HG03064 (cell line): ENCODE data around the gene BRCA1.

Experiments
- ATAC-seq: cut with Tn5 transposase; IDR thresholded peaks from one replicate; pipeline ENCODE4 v1.9.1; 2021; ENCODE audit warnings: low read depth; ENCODE audit not compliant: unreplicated experiment

The BRCA1 gene

DNA sequence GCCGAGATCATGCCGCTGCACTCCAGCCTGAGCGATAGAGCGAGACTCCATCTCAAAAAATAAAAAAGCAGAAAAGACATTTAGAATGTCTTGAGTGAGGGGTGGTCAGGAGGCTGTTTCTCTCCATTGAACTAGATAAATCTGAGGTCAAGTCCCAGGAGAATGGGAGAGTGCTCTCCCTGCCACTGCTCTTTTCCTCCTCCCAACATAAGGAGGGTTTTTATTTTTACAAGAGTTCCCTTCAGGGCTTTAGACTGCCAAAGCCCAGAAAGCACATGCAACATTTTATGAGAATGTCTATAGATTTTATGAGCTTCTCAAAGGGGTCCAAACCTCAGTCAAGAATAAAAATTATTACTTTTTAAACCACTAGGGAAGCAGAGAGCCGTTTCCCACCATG, 98.6 kb downstream of the BRCA1 start:
- ATAC-seq = no peak

DNA sequence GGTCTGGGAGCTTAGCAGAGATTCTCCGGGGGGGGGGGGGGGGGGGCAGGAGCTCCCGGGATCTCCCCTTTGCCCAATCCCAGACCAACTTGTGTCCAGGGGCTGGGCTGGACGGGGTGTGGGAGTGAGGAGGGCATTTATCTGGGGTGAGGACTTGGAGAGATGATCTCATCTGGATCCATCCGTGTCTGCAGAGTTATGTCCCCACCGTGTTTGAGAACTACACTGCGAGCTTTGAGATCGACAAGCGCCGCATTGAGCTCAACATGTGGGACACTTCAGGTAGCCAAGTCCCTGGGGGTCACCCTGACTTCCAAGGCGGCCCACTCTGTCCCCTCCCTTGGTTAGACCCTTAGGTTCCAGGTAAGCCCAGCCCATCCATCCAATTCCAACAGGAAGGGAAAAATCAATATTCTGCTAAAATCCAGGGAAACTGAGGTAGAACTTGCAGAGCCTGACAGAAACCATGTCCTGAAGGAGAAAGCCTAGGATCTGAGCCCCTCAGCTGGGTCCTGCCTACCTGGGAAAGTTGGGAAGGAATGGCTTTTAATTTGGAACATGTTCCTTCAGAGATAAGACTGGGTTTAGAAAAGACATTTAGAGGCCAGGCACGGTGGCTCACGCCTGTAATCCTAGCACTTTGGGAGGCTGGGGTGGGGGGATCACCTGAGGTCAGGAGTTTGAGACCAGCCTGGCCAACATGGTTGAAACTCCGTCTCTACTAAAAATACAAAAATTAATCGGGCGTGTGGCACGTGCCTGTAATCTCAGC, 99.2 kb downstream of the BRCA1 start:
- no peak for ATAC-seq

DNA sequence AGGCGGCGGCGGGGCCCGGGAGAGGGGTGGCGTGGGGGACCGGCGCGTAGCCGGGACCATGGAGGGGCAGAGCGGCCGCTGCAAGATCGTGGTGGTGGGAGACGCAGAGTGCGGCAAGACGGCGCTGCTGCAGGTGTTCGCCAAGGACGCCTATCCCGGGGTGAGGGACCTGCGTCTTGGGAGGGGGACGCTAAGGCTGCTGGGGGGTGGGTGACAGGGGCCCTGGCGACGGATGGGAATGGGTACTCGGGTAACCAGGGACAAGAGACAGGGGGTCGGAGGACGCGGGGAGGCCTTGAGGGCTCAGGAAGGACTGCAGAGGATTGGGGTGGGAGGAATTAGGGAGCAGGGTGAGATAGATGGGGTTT, 99.9 kb downstream of the BRCA1 start:
- ATAC-seq = no peak

DNA sequence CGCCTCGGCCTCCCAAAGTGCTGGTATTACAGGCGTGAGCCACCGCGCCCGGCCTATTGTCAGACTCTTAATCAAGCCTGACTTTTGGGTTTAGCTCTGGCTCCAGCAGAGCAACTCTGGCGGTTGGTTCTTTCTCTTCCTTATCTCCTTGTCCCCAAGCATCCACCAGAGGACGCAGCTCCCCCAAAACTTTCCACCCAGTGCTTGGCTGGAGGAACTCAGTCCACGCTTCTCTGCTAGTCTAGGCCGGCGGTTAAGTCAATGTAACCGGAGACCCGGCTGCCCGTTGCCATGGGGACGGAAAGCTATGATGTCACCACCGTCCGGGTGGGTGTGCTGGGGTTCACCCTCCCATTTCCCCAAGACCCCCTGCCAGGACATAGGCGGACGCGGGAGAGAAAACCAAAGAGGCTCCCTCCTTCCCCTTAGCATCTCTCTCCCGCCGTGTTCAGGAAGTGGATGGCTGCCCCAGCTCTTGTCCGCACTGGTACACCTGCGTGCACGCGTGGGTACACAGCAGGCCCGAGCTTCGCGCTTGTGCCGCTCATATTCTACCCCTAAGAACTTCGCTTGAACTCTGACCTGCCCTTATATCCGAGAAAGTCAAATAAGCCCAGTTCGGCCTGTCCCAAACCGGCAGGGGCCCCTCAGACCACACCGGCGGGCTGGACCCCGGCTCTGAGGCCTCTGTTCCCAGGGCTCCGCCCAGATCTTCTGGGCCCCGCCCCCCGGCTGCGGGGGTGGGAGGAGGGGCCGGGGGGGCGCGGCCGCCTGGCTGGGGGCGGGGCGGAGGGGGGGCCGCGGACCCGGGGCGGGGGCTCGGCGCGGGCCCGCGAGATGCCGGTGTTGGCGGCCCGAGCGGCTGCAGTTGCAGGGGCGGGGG, 100.5 kb downstream of the BRCA1 start, which contains the start of gene RND2:
RND2 (plus strand) TSS at position 825 of the 883 bp plus-strand sequence. CDS start 117 bp downstream, outside the sequence.
- no peak for ATAC-seq

DNA sequence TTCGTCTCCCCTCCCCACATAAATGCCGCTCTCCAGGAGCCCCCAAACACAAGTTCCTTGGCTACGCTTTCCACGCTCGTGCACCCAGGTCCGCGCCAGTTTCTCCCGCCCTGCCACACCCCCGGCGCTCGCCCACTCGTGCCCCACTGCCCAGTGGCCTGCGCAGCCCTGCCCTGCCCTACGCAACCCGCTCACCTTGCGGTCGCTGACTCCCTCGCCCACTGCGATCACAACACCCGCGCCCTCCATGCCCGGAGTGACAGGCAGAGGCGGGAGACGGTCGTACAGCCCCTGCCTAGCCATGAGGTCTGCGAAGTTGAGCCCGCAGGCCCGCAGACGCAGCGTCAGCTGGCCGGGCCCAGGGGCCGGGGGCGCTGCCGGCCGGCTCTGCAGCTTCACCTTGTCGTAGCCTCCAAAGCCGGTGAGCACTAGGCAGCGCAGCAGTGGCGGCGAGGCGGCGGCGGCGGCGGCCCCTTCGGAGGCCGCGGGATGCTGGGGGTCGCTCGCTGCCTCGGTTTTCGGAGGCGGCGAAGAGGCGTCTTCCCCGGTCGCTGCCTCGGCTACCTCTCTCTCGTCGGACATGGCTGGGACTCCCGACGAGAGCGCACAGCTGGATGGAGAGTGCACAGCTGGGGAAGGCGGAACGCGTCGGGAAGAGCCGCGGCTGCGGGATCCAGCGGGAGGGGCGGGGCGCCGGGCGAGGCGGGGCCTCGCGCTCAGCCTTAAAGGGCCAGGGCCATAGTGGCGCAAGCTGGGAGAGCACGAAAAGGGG, 103.2 kb downstream of the BRCA1 start, which contains the start of gene VAT1:
VAT1 (minus strand) TSS at position 645 of the 772 bp plus-strand sequence; CDS start at position 582, 63 bp downstream.
- ATAC-seq = no peak

DNA sequence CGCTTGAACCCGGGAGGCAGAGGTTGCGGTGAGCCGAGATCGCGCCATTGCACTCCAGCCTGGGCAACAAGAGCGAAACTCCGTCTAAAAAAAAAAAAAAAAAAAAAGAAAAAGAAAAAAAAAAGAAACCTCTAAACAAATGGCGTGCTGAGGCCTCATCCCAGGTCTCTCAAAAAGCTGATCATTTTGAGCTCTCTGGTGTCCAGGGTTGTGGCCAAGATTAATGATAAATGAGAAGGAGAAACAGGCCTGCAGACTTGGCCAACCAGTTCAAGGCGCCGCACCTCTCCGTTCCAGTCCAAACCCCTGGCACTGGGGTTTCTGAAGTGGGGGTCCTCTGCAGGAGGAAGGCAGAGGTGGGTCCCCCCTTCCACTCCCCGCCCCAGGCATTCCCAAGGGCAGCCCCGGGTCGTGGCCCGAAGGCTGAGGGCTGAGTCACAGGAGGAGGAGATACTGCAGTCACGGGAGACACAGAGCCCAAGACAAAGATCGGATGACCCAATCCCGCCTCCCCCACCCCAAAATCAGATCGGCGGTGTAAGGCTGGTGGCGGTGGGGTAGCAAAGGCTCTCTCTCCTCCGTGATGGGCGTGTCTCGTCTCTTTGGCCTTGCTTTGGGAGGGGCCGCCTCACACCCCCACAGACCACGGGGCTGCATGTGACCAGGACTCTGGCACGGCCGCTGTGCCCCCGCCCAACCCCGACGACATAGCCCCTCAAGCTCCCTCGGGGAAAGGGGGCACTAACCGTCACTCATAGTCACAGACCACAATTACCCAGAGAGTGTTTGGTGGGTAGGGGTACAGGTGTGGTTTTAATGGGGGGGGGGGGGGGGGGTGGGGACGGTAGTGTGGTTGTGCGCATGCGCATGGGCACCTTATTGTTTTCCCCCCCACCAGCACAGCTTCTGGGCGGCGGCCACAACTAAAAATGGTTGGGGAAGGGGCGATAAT, 104.1 kb downstream of the BRCA1 start:
- ATAC-seq = no peak

DNA sequence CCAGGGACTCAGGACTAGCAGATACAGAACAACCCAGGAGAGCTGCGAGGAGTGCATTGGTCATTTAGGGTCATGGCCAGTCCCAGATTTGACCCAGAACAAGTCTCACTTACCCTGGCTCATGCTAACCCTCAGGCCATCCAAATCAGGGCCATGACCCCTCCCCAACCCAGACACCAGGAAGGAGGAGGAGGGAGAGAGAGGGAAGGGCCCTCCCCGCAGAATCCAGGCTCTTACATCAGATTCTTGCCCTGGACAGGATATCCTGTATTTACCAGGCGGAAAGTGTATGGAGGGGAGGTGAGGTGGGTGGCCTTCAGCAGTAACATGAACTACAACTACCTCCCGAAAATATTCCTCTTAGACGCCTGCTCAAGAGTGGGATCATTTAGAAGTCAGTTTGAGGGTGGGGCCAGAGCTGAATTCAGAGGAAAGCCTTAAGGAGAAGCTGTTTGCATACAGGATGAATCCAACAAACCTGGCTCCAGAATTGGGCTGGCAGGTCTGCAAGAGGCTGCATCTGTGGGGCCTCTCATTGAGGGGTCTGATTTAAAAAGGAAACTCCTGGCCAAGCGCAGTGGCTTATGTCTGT, 105.0 kb downstream of the BRCA1 start:
- ATAC-seq = no peak

DNA sequence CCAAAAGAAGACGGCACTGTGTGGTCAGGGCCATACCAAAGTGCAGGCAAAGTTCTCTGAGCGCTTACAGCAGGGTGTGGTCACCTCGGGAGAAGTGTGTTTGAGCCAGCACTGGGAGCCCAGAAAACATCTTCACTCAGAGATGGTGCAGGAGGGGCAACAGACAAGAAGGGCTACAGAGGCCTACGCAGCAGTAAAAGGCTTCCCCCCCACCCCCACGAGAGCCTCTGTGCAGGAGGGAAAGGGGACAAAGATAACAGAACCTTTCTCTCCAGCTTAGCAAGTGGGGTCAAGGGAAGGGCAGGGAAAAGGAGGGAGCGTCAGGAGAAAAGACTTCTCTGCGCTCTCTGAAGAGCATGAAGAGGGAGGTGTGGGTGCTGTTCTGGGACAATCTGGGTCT, 105.7 kb downstream of the BRCA1 start:
- ATAC-seq = no peak

DNA sequence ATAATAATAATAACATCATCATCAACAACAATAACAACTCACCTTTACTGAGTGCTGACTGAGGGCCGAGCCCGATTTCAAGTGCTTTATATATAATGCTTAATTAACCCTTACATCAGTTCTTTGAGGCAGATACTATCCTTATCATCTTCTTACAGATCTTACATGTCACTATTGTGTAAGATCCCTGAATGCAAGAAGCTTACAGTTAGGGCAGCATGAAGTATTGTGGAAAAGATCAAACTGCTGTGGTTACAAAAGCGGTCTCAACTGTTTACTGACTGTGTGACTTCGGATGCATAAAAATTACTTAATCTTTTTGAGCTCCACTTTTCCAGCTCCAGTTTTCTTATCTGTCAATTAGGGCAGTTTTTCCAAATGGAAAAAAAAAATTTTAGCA, 106.2 kb downstream of the BRCA1 start:
- no peak for ATAC-seq

DNA sequence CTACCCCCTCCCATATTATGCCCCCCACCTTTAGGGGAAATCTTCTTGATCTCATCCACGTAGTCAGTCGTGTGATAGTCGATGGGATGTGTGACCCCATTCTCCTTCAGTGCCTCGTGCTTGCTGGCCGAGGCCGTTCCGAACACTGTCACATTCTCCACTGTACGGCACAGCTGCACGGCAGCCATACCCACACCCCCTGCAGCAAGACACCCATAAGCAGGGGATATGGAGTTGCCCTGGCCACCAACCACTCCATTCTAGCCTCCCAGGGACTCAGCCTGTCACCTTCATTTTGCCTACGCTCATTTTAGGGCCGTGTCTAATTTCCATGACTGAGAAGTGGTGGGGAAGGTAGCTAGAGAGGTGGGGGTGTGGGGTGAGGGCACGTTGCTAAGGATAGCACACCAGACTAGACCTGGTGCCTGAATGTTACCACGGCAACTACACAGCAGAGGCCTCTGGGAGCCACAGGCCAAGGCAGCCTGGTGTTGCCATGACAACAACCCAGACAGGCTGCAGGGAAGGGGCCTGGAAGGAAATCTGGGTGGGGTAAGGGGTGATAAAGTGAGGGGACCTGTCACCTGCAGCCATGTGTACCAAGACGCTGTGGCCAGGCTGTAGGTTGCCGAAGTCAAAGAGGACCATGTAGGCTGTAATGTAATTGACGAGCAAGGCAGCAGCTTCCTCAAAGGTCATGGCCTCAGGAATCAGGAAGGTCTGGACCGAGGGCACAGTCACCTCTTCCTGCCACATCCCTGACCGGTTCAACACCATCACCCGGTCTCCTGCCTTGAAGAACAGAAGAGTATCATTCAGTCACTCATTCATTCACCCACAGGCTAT, 106.9 kb downstream of the BRCA1 start:
- no peak for ATAC-seq

DNA sequence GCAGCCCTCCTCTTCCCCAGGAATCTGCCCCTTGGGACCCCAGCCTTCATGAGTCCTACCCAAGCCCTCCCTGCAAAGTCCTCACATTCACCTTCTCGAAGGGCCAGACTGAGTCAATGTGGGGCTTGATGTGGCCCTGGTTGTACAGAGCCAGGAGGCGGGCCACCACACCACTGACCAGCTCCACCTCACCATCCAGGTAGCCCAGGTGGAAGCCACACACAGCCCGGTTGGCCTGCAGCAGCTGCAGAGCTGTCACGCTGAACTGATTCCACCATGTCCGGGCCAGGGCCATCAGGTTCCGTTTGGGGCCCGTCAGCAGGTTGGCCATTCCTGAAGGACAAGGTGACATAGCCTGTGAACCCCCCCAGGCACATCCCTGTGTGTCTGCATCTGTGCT, 108.9 kb downstream of the BRCA1 start:
- ATAC-seq = no peak

DNA sequence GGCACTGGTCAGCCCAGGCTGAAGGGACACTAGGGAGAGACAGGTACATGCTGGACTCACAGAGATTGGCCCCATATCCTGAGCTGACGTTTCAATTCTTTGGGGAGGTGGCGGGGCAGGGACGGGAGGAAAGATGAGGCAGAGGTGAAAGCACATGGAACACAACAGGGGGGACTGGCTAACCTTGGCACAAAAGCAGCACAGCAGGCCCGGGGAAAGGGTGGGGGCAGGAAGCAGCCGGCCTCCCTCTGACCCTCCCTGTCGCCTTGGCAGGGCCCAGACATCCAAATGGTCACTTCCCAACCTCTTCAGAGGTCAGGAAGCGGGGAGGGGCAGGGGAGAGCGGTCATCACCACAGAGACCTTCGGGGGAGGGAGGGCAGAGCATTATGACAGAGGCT, 109.6 kb downstream of the BRCA1 start:
- ATAC-seq = no peak

DNA sequence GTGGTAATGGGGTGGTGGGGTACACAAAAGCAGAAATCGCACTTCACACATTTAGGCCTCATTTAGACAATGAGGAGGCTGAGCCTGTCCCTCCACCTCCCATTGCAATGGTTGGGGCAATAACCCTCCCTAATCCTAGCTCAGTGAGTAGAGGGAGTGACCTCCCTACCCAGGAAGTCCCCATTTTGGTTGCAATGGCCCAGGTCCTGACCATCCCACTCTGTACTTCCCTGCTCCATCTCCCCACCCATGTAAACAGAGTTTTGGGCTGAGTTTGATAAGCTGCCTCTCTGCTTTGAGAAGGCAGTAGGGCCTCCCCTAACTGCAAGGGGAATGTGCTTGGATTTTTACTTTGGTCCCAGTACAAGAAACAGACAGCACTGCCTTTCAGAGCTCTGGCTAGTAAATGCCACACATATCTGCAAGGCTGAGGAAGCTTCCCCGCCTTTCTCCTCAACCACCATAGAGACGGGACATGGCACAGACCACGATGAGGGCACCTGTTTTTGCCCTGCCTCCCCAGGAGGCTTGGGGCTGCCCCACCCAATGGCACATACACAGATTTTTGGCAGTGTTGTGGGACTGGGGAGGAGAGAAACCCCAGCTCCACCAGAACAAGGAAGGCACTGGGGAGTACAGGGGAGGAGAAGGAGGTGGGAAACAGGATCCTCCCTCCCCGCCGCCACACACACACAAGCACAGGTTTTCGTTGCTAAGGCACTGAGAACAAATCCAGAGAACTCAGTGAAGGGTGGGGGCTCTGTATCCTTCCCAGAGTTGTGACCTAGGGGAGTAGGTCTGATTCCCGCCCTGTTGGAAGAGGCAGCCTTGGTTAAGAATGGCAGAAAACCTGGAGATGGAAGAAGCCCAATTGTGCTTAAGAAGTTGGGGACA, 110.3 kb downstream of the BRCA1 start:
- no peak for ATAC-seq

DNA sequence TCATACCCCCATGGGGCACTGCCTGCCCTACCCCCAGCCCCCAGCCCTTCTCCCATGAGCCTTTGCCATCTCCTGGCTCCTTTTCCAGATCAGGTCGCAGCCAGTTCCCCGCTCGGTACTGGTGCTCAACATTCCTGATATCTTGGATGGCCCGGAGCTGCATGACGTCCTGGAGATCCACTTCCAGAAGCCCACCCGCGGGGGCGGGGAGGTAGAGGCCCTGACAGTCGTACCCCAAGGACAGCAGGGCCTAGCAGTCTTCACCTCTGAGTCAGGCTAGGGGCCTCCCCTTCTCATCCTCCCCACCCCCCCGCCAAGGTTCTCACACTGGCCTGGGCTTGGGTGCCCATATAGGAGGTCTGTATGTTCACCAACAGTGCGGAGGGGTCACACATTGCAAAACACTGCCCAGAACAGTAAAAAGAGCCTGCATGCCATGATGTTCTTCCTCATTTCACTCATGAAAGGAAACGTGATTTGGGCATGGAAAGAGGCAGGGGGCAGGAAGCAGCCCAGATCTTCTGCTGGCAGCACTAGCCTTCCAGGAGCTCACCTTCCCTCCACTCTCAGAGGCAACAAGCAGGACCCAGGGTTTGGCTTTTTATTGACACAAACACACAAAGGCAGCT, 111.0 kb downstream of the BRCA1 start:
- ATAC-seq = no peak

DNA sequence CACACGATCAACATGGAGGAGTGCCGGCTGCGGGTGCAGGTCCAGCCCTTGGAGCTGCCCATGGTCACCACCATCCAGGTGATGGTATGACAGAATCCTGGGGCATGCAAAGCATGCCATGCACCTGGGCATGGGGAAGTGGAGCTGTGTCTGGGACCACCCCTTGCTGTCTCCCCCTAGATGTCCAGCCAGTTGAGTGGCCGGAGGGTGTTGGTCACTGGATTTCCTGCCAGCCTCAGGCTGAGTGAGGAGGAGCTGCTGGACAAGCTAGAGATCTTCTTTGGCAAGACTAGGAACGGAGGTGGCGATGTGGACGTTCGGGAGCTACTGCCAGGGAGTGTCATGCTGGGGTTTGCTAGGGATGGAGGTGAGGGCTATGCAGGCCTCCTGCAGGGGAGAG, 111.9 kb downstream of the BRCA1 start:
- ATAC-seq = no peak

DNA sequence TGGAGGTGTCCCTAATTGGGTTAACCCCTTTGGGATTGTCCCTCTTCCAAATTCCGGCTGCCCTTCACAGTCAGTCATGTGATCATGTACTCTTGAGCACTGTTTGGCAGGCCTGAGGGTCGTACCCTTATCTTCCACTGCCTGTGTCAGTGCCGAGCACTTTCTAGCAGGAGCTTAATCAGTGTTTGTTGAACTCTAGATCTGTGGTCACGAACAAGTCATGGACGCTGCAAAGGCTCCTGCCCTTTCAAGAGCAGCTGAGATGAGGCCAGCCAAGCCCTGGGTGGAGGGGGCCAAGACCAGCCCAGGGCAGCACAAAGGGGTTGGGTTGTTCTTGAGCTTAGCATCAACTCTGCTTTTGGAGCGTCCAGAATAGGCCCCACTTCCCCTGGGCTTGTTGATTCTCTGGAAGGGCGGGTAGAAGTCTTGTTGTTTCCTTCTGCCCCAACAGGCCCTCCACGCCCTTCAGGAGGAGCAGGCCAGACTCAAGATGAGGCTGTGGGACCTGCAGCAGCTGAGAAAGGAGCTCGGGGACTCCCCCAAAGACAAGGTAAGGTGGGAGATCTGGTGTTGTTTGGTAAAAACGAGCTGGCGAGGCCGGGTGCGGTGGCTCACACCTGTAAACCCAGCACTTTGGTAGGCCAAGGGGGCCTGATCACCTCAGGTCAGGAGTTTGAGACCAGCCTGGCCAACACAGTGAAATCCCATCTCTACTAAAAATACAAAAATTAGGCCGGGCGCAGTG, 113.3 kb downstream of the BRCA1 start:
- ATAC-seq = no peak
